HepG2 (cell line): Measurements from ENCODE around the gene KREMEN1. TPM values are rescaled to one million over a fixed set of nuclear protein-coding genes. Genes with fewer than 3 reads are reported as not detected.

Source experiments
- HOXA7 ChIP-seq: sonication (generic); formaldehyde crosslinking; IDR thresholded peaks from 2 replicates; pipeline ENCODE4 v1.8.1; 2022; ENCODE audit warnings: mild to moderate bottlenecking, missing genetic modification reagents, moderate library complexity
- KDM5B ChIP-seq: sonication (generic); formaldehyde crosslinking; IDR thresholded peaks from 2 replicates; pipeline ENCODE4 v1.4.0; 2020; ENCODE audit warnings: missing genetic modification reagents, mild to moderate bottlenecking, borderline replicate concordance
- MAZ ChIP-seq, 2 experiments: sonication (generic) in 1 of 2; formaldehyde crosslinking in 1 of 2; IDR thresholded peaks; 2 replicates each; pipeline versions ENCODE4 v1.5.0 to v1.6.1; 2012 to 2020; ENCODE audit warnings: low read depth in 2 of 2, mild to moderate bottlenecking in 2 of 2, borderline replicate concordance in 1 of 2, improper control_type of control experiment in 1 of 2, low read length in 1 of 2, missing genetic modification reagents in 1 of 2, moderate library complexity in 1 of 2
- SKI ChIP-seq: fragments of 450-650 bp; IDR thresholded peaks from one replicate; pipeline ENCODE4 v1.6.1; 2018; ENCODE audit warnings: mild to moderate bottlenecking; ENCODE audit not compliant: partially characterized antibody
- ZFP82 ChIP-seq: sonication (generic); formaldehyde crosslinking; IDR thresholded peaks from 2 replicates; pipeline ENCODE4 v1.5.1; 2020; ENCODE audit warnings: mild to moderate bottlenecking, missing genetic modification reagents, borderline replicate concordance
- ZNF75D ChIP-seq: sonication (generic); formaldehyde crosslinking; IDR thresholded peaks from 2 replicates; pipeline ENCODE4 v1.8.1; 2023; ENCODE audit warnings: missing genetic modification reagents, mild to moderate bottlenecking, borderline replicate concordance
- polyA plus RNA-seq, 8 experiments: library from polyadenylated mRNA; depleted of rRNA in 3 of 8; stranded (reverse) in 7 of 8; unstranded in 1 of 8; fragments of >200 nt; fragmentation: Illumina TruSeq in 4 of 8; extraction: Trizol in 4 of 8; gene quantifications; 2 replicates each; pipeline versions ENCODE4 v1.2.1 to v1.2.3, GENCODE V29; 2011 to 2016; ENCODE audit warnings: low read depth in 4 of 8, missing spikeins in 1 of 8, mixed read lengths in 1 of 8; ENCODE audit not compliant: insufficient read depth in 1 of 8
- total RNA-seq, 5 experiments: library from RNA; depleted of rRNA; stranded (reverse); fragments of >200 nt; fragmentation: Illumina TruSeq; extraction: Trizol; gene quantifications; 2 replicates each; pipeline ENCODE4 v1.2.3, GENCODE V29; 2016; ENCODE audit warnings: low read depth in 1 of 5
- TF ChIP-seq, protein P1 (sequence below), 2 experiments: sonication (generic) in 1 of 2; formaldehyde crosslinking in 1 of 2; IDR thresholded peaks; 2 replicates each; pipeline versions ENCODE4 v1.5.1 to v1.6.1; 2011 to 2020; ENCODE audit warnings: borderline replicate concordance in 1 of 2, low read depth in 1 of 2, low read length in 1 of 2, mild to moderate bottlenecking in 1 of 2, missing genetic modification reagents in 1 of 2, moderate library complexity in 1 of 2
- TF ChIP-seq, protein P2 (sequence below): sonication (generic); formaldehyde crosslinking; IDR thresholded peaks from 2 replicates; pipeline ENCODE4 v1.5.1; 2020; ENCODE audit warnings: mild to moderate bottlenecking, missing genetic modification reagents, moderate library complexity
- TF ChIP-seq, protein P3 (sequence below): sonication (generic); formaldehyde crosslinking; IDR thresholded peaks from 2 replicates; pipeline ENCODE4 v1.8.1; 2023; ENCODE audit warnings: missing genetic modification reagents, mild to moderate bottlenecking, borderline replicate concordance
- TF ChIP-seq, protein P4 (sequence below): sonication (generic); formaldehyde crosslinking; IDR thresholded peaks from 2 replicates; pipeline ENCODE4 v1.4.0; 2020; ENCODE audit warnings: missing genetic modification reagents, borderline replicate concordance
- TF ChIP-seq, protein P5 (sequence below): IDR thresholded peaks from 2 replicates; pipeline ENCODE4 v1.6.1; 2018; ENCODE audit warnings: missing genetic modification reagents, mild to moderate bottlenecking, missing compliant biosample characterization

KREMEN1 gene
- total and polyA plus RNA-seq, 2 of the 13 experiments (the other 11 are each of a cell fraction or from before 2014, with no cell fraction given), result 9.8 to 13.8 TPM

DNA sequence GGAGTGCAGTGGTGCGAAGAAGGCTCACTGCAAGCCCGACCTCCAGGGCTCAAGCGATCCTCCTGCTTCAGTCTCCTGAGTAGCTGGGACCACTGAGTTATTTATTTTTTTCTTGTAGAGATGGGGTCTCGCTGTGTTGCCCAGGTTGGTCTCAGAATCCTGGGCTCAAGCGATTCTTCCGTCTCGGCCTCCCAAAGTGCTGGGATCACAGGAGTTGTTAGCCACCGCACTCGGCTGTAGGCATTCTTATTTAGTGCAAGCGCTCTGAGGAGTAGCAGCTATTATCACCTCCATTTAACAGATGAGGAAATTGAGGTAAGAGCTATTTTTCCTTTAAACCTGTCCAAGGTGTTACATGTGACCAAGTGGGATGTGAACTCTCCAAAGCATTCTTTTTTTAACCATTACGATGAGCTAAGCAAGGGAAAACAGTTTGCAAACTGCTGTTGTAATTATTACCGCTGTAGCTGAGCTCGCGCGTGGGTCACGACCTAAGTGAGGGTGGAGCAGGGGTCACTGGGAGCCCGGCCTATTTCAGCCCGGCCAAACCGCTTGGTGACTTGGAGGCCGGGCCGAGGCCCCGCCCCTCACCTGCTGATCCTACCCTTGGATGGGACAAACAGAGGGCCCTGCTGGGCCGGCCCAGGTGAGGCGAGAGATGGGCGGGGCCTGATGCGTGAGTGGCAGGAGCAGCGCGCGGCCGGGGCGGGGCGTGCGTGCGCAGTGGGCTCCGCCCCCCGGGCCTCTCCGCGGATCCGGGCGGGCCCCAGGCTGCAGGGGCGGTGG is 449 bp upstream of the KREMEN1 start (continued):
- TF ChIP-seq, protein P1, sequence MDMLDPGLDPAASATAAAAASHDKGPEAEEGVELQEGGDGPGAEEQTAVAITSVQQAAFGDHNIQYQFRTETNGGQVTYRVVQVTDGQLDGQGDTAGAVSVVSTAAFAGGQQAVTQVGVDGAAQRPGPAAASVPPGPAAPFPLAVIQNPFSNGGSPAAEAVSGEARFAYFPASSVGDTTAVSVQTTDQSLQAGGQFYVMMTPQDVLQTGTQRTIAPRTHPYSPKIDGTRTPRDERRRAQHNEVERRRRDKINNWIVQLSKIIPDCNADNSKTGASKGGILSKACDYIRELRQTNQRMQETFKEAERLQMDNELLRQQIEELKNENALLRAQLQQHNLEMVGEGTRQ (IDR thresholded peaks at IDR 0.05; ENCODE audit: low read depth, low read length), result no peak
- TF ChIP-seq, protein P1 (CRISPR knock-in tag; IDR thresholded peaks at IDR 0.05; ENCODE audit: borderline replicate concordance), result no peak
- TF ChIP-seq, protein P2, sequence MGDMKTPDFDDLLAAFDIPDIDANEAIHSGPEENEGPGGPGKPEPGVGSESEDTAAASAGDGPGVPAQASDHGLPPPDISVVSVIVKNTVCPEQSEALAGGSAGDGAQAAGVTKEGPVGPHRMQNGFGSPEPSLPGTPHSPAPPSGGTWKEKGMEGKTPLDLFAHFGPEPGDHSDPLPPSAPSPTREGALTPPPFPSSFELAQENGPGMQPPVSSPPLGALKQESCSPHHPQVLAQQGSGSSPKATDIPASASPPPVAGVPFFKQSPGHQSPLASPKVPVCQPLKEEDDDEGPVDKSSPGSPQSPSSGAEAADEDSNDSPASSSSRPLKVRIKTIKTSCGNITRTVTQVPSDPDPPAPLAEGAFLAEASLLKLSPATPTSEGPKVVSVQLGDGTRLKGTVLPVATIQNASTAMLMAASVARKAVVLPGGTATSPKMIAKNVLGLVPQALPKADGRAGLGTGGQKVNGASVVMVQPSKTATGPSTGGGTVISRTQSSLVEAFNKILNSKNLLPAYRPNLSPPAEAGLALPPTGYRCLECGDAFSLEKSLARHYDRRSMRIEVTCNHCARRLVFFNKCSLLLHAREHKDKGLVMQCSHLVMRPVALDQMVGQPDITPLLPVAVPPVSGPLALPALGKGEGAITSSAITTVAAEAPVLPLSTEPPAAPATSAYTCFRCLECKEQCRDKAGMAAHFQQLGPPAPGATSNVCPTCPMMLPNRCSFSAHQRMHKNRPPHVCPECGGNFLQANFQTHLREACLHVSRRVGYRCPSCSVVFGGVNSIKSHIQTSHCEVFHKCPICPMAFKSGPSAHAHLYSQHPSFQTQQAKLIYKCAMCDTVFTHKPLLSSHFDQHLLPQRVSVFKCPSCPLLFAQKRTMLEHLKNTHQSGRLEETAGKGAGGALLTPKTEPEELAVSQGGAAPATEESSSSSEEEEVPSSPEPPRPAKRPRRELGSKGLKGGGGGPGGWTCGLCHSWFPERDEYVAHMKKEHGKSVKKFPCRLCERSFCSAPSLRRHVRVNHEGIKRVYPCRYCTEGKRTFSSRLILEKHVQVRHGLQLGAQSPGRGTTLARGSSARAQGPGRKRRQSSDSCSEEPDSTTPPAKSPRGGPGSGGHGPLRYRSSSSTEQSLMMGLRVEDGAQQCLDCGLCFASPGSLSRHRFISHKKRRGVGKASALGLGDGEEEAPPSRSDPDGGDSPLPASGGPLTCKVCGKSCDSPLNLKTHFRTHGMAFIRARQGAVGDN (CRISPR knock-in tag), result peak; percentile 36
- TF ChIP-seq HOXA7 (CRISPR knock-in tag), result no peak
- TF ChIP-seq ZNF75D, result no peak
- no peak for TF ChIP-seq SKI
- TF ChIP-seq, protein P3, sequence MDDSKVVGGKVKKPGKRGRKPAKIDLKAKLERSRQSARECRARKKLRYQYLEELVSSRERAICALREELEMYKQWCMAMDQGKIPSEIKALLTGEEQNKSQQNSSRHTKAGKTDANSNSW (CRISPR knock-in tag), result no peak
- TF ChIP-seq KDM5B (CRISPR knock-in tag), result no peak
- TF ChIP-seq, protein P4, sequence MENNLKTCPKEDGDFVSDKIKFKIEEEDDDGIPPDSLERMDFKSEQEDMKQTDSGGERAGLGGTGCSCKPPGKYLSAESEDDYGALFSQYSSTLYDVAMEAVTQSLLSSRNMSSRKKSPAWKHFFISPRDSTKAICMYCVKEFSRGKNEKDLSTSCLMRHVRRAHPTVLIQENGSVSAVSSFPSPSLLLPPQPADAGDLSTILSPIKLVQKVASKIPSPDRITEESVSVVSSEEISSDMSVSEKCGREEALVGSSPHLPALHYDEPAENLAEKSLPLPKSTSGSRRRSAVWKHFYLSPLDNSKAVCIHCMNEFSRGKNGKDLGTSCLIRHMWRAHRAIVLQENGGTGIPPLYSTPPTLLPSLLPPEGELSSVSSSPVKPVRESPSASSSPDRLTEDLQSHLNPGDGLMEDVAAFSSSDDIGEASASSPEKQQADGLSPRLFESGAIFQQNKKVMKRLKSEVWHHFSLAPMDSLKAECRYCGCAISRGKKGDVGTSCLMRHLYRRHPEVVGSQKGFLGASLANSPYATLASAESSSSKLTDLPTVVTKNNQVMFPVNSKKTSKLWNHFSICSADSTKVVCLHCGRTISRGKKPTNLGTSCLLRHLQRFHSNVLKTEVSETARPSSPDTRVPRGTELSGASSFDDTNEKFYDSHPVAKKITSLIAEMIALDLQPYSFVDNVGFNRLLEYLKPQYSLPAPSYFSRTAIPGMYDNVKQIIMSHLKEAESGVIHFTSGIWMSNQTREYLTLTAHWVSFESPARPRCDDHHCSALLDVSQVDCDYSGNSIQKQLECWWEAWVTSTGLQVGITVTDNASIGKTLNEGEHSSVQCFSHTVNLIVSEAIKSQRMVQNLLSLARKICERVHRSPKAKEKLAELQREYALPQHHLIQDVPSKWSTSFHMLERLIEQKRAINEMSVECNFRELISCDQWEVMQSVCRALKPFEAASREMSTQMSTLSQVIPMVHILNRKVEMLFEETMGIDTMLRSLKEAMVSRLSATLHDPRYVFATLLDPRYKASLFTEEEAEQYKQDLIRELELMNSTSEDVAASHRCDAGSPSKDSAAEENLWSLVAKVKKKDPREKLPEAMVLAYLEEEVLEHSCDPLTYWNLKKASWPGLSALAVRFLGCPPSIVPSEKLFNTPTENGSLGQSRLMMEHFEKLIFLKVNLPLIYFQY (CRISPR knock-in tag), result peak; percentile 34; the same call in 1 of the 2 replicates
- no peak for TF ChIP-seq MAZ (IDR thresholded peaks at IDR 0.05; ENCODE audit: borderline replicate concordance, low read depth, low read length)
- 0 out of 2 replicates have a peak, but pooled peaks have one; percentile 26 for TF ChIP-seq MAZ (CRISPR knock-in tag; IDR thresholded peaks at IDR 0.05; ENCODE audit: low read depth)
- TF ChIP-seq, protein P5, sequence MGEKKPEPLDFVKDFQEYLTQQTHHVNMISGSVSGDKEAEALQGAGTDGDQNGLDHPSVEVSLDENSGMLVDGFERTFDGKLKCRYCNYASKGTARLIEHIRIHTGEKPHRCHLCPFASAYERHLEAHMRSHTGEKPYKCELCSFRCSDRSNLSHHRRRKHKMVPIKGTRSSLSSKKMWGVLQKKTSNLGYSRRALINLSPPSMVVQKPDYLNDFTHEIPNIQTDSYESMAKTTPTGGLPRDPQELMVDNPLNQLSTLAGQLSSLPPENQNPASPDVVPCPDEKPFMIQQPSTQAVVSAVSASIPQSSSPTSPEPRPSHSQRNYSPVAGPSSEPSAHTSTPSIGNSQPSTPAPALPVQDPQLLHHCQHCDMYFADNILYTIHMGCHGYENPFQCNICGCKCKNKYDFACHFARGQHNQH (CRISPR knock-in tag), result 0 out of 2 replicates have a peak, but pooled peaks have one; percentile 14
- no peak for TF ChIP-seq ZFP82 (CRISPR knock-in tag)
